ENCODE results near the gene BEST4. TPM values are rescaled to one million over a fixed set of nuclear protein-coding genes. Genes with fewer than 3 reads are reported as not detected.

BEST4 gene
- total and polyA plus RNA-seq, 2 donors (not counting 1 experiment from before 2014, with no cell fraction given): 0.30 to 1.3 TPM

DNA sequence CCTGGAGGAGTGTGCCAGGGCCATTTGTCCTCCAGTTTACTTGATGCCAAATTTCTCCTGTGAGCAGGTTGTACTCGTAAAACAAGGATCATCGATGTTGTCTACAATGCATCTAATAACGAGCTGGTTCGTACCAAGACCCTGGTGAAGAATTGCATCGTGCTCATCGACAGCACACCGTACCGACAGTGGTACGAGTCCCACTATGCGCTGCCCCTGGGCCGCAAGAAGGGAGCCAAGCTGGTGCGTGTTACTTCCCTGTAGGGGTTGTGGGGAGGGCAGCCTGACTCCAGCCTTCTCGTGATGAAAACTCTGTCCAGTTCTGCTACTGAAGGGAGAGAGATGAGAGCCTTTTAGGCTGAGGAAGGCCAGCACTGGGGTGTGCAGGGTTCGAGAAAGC lies 10.4 kb downstream of the BEST4 start:
- 87% methylated on average over 12 of the region's 14 CpGs for whole genome bisulfite sequencing (ENCODE audit: insufficient coverage)
- H3K27me3 Mint-ChIP-seq: no peaks in the 10 kb centered on the region
- ChIA-PET CTCF (interaction anchor here (0.6 to 1.2 kb wide), 5 partner anchors 16 to 210 kb away, joined by 3 to 5 read pairs (median 4); no protein-coding TSS in a partner anchor), POLR2A (interaction anchor here (0.9 kb wide), 1 partner anchor 15 kb away, joined by 3 read pairs; no protein-coding TSS in a partner anchor)
- intact Hi-C loops (cut with micrococcal nuclease): loop anchor here (5.0 kb wide), 1 partner anchor 235 kb away; the partner anchor contains the start of genes HECTD3 and UROD
- peak overlapping the region in 1 of 2 donors; percentile 93 for H3K27ac ChIP-seq (ENCODE audit: low read length in 2 of 2)
- no peaks in the 10 kb centered on the region for H3K27me3 ChIP-seq (replicated peaks in 1 of 4; ENCODE audit: control extremely low read depth in 1 of 4, control insufficient read depth in 3 of 4, insufficient read depth in 4 of 4, low read length in 3 of 4)
- no peak overlapping the region for H2AFZ ChIP-seq (ENCODE audit: insufficient read depth, low read depth, low read length, poor library complexity, severe bottlenecking)
- peak overlapping the region; percentile 75 for H3K4me2 ChIP-seq (replicated peaks; ENCODE audit: low read depth, low read length, poor library complexity, severe bottlenecking)
- ATAC-seq (ENCODE audit: low read depth): no peak
- H4K20me1 ChIP-seq (ENCODE audit: control insufficient read depth, insufficient read depth, low read length, poor library complexity, severe bottlenecking): peaks cover 39% of the 10 kb centered on the region
- H3K9me3 Mint-ChIP-seq (ENCODE audit: insufficient read depth): no peaks in the 10 kb centered on the region
- H3K4me3 ChIP-seq (ENCODE audit: control extremely low read depth in 1 of 5, extremely low read depth in 1 of 5, insufficient read depth in 1 of 5, low read depth in 2 of 5, low read length in 4 of 5): no peak overlapping the region
- TF ChIP-seq, protein P1, sequence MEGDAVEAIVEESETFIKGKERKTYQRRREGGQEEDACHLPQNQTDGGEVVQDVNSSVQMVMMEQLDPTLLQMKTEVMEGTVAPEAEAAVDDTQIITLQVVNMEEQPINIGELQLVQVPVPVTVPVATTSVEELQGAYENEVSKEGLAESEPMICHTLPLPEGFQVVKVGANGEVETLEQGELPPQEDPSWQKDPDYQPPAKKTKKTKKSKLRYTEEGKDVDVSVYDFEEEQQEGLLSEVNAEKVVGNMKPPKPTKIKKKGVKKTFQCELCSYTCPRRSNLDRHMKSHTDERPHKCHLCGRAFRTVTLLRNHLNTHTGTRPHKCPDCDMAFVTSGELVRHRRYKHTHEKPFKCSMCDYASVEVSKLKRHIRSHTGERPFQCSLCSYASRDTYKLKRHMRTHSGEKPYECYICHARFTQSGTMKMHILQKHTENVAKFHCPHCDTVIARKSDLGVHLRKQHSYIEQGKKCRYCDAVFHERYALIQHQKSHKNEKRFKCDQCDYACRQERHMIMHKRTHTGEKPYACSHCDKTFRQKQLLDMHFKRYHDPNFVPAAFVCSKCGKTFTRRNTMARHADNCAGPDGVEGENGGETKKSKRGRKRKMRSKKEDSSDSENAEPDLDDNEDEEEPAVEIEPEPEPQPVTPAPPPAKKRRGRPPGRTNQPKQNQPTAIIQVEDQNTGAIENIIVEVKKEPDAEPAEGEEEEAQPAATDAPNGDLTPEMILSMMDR (IDR thresholded peaks at IDR 0.05): no peak
- no peak for TF ChIP-seq EZH2 (IDR thresholded peaks at IDR 0.05; ENCODE audit: borderline replicate concordance, insufficient read depth, low read depth, low read length, poor library complexity, severe bottlenecking)
- no peaks in the 10 kb centered on the region for H3K9me3 ChIP-seq (ENCODE audit: control extremely low read depth in 1 of 3, control insufficient read depth in 2 of 3, insufficient read depth in 1 of 3, low read length in 2 of 3)
- H3K4me1 Mint-ChIP-seq: peaks cover 40% of the 10 kb centered on the region
- H3K9ac ChIP-seq (ENCODE audit: low read length): no peak overlapping the region
- peak overlapping the region; percentile 94 for H3K27ac Mint-ChIP-seq
- no peak for DNase-seq
- H3K79me2 ChIP-seq (ENCODE audit: control insufficient read depth, insufficient read depth, low read length): peaks cover 5% of the 10 kb centered on the region
- H3K4me3 Mint-ChIP-seq: peak overlapping the region; percentile 95
- peaks cover 0 to 54% of the 10 kb centered on the region in 2 experiments for H3K36me3 ChIP-seq (replicated peaks in 1 of 2; ENCODE audit: control extremely low read depth in 1 of 2, control insufficient read depth in 1 of 2, extremely low read depth in 1 of 2, insufficient read depth in 2 of 2, low read length in 1 of 2)
- peaks cover 14 to 28% of the 10 kb centered on the region in 2 donors for H3K4me1 ChIP-seq (ENCODE audit: control insufficient read depth in 2 of 2, insufficient read depth in 2 of 2, low read length in 2 of 2)

DNA sequence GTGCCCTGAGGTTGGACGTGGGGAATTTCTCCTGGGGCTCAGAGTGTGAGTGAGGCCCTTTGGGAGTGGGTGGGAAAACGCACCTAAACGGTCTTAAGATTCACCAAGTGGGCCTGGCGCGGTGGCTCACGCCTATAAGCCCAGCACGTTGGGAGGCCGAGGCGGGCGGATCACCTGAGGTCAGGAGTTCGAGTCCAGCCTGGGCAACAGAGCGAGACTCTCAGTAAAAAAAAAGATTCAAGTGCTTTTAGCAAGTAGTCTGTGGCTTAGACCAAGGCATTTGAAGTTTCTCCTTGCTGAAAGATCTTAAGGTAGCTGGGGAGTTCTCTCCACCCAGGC lies 11.3 kb downstream of the BEST4 start:
- H3K79me2 ChIP-seq (ENCODE audit: control insufficient read depth, insufficient read depth, low read length): peaks cover 5% of the 10 kb centered on the region

More for the DNA sequence above, 11.3 kb downstream of the BEST4 start:
- Histone ChIP-seq H3K4me1 (ENCODE audit: control insufficient read depth in 2 of 2, insufficient read depth in 2 of 2, low read length in 2 of 2) (peaks cover 14 to 28% of the 10 kb centered on the region in 2 donors), H3K27me3 (replicated peaks in 1 of 4; ENCODE audit: control extremely low read depth in 1 of 4, control insufficient read depth in 3 of 4, insufficient read depth in 4 of 4, low read length in 3 of 4) (no peaks in the 10 kb centered on the region), H3K36me3 (replicated peaks in 1 of 2; ENCODE audit: control extremely low read depth in 1 of 2, control insufficient read depth in 1 of 2, extremely low read depth in 1 of 2, insufficient read depth in 2 of 2, low read length in 1 of 2) (peaks cover 0 to 54% of the 10 kb centered on the region in 2 experiments), H3K4me2 (replicated peaks; ENCODE audit: low read depth, low read length, poor library complexity, severe bottlenecking) (peak overlapping the region; percentile 75), H3K27ac (ENCODE audit: low read length in 2 of 2) (peak overlapping the region; percentile 89 to 93), H4K20me1 (ENCODE audit: control insufficient read depth, insufficient read depth, low read length, poor library complexity, severe bottlenecking) (peaks cover 39% of the 10 kb centered on the region), H3K9ac (ENCODE audit: low read length) (peak overlapping the region; percentile 94), H2AFZ (ENCODE audit: insufficient read depth, low read depth, low read length, poor library complexity, severe bottlenecking) (no peak overlapping the region), H3K4me3 (ENCODE audit: control extremely low read depth in 1 of 5, extremely low read depth in 1 of 5, insufficient read depth in 1 of 5, low read depth in 2 of 5, low read length in 4 of 5) (peak overlapping the region in 4 of 5 experiments; percentile 85 to 99 (median 88)), H3K9me3 (ENCODE audit: control extremely low read depth in 1 of 3, control insufficient read depth in 2 of 3, insufficient read depth in 1 of 3, low read length in 2 of 3) (no peaks in the 10 kb centered on the region)
- no peaks in the 10 kb centered on the region for H3K9me3 Mint-ChIP-seq (ENCODE audit: insufficient read depth)
- DNase-seq (no peak), ATAC-seq (ENCODE audit: low read depth) (no peak)
- intact Hi-C loops (cut with micrococcal nuclease): loop anchor here (5.0 kb wide), 1 partner anchor 236 kb away; the partner anchor contains the start of genes HECTD3 and UROD
- no peaks in the 10 kb centered on the region for H3K27me3 Mint-ChIP-seq
- TF ChIP-seq, protein P1 (IDR thresholded peaks at IDR 0.05): no peak
- no peak for TF ChIP-seq EZH2 (IDR thresholded peaks at IDR 0.05; ENCODE audit: borderline replicate concordance, insufficient read depth, low read depth, low read length, poor library complexity, severe bottlenecking)
- H3K27ac Mint-ChIP-seq: peak overlapping the region; percentile 94
- peak overlapping the region; percentile 95 for H3K4me3 Mint-ChIP-seq
- H3K4me1 Mint-ChIP-seq: peaks cover 38% of the 10 kb centered on the region
- CTCF ChIA-PET: interaction anchor here (1.1 to 2.9 kb wide), 4 partner anchors 23 to 55 kb away, joined by 3 to 39 read pairs (median 6); partner anchors contain the start of genes PLK3 and RNU5D-1
- 47% methylated on average over 11 of the region's 12 CpGs for WGBS (ENCODE audit: insufficient coverage)
- POLR2A ChIA-PET: interaction anchor here (1.0 to 2.5 kb wide), 9 partner anchors 8 to 234 kb away, joined by 3 to 25 read pairs (median 13); partner anchors contain the start of genes HECTD3, PLK3 and RNU5D-1
